Chondrocyte (in vitro differentiated cells): ENCODE data around the gene DNAJC13. TPM values are rescaled to one million over a fixed set of nuclear protein-coding genes. Genes with fewer than 3 reads are reported as not detected.

ENCODE experiments used
- DNase-seq: peaks from one replicate; pipeline ENCODE4 v3.0.0; 2021; ENCODE audit warnings: mixed read lengths, low spot score
- H3K27ac Mint-ChIP-seq: one replicate; pipeline ENCODE4 v1.8.0; 2021; ENCODE audit warnings: mild to moderate bottlenecking, moderate library complexity, mixed read lengths; ENCODE audit not compliant: unreplicated experiment
- H3K27me3 Mint-ChIP-seq: 2 replicates; pipeline ENCODE4 v1.8.0; 2021; ENCODE audit warnings: low read depth, mixed read lengths
- H3K36me3 Mint-ChIP-seq: 2 replicates; pipeline ENCODE4 v1.8.0; 2021; ENCODE audit warnings: low read depth, mixed read lengths
- H3K4me1 Mint-ChIP-seq: 2 replicates; pipeline ENCODE4 v1.8.0; 2021; ENCODE audit warnings: low read depth, mild to moderate bottlenecking, mixed read lengths
- H3K4me3 Mint-ChIP-seq: one replicate; pipeline ENCODE4 v1.8.0; 2021; ENCODE audit warnings: mild to moderate bottlenecking, moderate library complexity, mixed read lengths; ENCODE audit not compliant: unreplicated experiment
- H3K9me3 Mint-ChIP-seq: 2 replicates; pipeline ENCODE4 v1.8.0; 2021; ENCODE audit warnings: low read depth, mixed read lengths
- total RNA-seq: library from RNA; stranded (reverse); gene quantifications from 3 replicates; pipeline ENCODE4 v1.2.1, GENCODE V29; 2021
- TF ChIP-seq, protein P1 (sequence below): fragments of 200-600 bp; sonication (generic); IDR thresholded peaks from 2 replicates; pipeline ENCODE4 v1.5.0; 2021; ENCODE audit warnings: antibody characterized with exemption, mild to moderate bottlenecking, moderate library complexity

DNAJC13 gene
- total RNA-seq, 1 donor from 2014 or later = 49.1 TPM

DNA sequence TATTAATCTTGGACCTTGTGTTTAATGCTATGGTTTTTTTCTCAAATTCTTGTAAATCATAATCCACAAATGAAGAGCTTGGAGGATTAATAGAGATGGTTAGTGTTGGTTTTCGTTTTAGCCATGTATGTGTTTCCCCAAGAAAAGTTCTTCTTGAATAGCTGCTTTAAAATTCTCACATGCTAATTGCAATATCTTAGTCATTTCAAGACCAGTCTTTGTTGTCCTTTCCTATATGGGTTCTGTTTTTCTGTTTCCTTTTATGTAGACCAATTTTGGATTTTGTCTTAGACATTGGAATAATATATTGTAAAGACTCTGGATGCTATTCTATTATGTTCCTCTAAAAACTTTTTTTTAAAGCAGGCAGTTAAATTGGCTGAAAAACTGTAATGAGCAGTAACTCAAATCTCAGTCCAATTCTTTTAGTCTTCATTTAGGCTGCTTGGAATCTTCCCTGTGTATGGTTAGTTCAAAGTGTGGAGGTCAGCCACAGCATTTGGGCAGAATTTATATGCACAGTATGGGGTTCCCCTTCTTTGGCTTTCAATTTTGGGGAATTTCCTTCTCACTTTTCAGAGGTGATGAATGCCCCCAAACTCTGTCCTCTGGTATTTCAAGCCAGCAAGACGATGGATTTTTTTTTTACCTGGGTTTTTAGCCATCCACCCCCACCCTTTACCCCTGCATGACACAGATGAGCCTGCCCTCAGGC, 39.1 kb upstream of the DNAJC13 start:
- no peak for DNase-seq
- H3K9me3 Mint-ChIP-seq = peaks cover 3% of the 10 kb centered on the region
- peaks cover 8% of the 10 kb centered on the region for H3K4me1 Mint-ChIP-seq
- TF ChIP-seq, protein P1, sequence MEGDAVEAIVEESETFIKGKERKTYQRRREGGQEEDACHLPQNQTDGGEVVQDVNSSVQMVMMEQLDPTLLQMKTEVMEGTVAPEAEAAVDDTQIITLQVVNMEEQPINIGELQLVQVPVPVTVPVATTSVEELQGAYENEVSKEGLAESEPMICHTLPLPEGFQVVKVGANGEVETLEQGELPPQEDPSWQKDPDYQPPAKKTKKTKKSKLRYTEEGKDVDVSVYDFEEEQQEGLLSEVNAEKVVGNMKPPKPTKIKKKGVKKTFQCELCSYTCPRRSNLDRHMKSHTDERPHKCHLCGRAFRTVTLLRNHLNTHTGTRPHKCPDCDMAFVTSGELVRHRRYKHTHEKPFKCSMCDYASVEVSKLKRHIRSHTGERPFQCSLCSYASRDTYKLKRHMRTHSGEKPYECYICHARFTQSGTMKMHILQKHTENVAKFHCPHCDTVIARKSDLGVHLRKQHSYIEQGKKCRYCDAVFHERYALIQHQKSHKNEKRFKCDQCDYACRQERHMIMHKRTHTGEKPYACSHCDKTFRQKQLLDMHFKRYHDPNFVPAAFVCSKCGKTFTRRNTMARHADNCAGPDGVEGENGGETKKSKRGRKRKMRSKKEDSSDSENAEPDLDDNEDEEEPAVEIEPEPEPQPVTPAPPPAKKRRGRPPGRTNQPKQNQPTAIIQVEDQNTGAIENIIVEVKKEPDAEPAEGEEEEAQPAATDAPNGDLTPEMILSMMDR = no peak
- H3K27me3 Mint-ChIP-seq = peaks cover 24% of the 10 kb centered on the region
- no peak overlapping the region for H3K4me3 Mint-ChIP-seq
- H3K36me3 Mint-ChIP-seq = no peaks in the 10 kb centered on the region
- H3K27ac Mint-ChIP-seq = no peak overlapping the region

- TF ChIP-seq, protein P1 = no peak
- H3K27me3 Mint-ChIP-seq = peaks cover 24% of the 10 kb centered on the region
- H3K36me3 Mint-ChIP-seq = no peaks in the 10 kb centered on the region
- H3K4me3 Mint-ChIP-seq = no peak overlapping the region
- H3K4me1 Mint-ChIP-seq = peaks cover 8% of the 10 kb centered on the region
- peaks cover 3% of the 10 kb centered on the region for H3K9me3 Mint-ChIP-seq
- no peak overlapping the region for H3K27ac Mint-ChIP-seq
- DNase-seq = no peak
These were observed 38.5 kb upstream of the DNAJC13 start for GRCh38 chr3:132378846-132379245.

- Mint-ChIP-seq H3K27ac (no peak overlapping the region), H3K9me3 (no peaks in the 10 kb centered on the region), H3K4me3 (no peak overlapping the region), H3K4me1 (peaks cover 8% of the 10 kb centered on the region), H3K27me3 (peaks cover 24% of the 10 kb centered on the region), H3K36me3 (no peaks in the 10 kb centered on the region)
- TF ChIP-seq, protein P1 = no peak
- no peak for DNase-seq
These were observed 36.4 kb upstream of the DNAJC13 start for GRCh38 chr3:132380920-132381319.

DNA sequence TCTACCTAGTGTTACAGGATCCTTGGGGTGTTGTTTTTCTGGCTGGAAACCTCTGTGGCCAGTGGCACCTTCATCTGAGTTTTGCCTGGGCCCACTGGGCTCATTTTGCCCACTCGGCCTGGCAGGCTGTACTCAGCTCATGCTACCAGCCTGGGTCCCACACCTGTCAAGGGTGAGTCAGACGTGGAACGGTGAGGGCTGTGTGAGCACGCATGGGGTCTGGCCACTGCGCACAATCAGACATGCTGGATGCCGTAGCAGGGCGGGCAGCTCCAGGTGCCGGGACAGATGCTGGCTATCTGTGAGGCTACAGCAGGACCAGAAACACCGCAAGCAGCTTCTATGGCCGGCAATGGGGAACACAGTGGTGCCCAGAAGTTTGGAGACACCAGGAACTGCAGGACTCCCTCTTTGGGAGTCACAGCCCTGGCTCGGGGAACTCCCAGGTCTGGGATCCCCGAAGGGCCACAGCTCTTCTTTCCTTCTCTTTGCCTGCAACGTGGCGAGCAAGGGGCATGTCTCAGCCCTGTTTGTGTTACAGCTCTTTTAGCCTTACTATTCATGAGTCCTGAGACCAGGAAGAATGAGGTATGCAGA, 35.9 kb upstream of the DNAJC13 start:
- no peak for DNase-seq
- H3K27ac Mint-ChIP-seq = no peak overlapping the region
- peaks cover 8% of the 10 kb centered on the region for H3K4me1 Mint-ChIP-seq
- H3K36me3 Mint-ChIP-seq = no peaks in the 10 kb centered on the region
- no peak overlapping the region for H3K4me3 Mint-ChIP-seq
- H3K9me3 Mint-ChIP-seq = no peaks in the 10 kb centered on the region
- TF ChIP-seq, protein P1 = no peak
- H3K27me3 Mint-ChIP-seq = peaks cover 24% of the 10 kb centered on the region

DNA sequence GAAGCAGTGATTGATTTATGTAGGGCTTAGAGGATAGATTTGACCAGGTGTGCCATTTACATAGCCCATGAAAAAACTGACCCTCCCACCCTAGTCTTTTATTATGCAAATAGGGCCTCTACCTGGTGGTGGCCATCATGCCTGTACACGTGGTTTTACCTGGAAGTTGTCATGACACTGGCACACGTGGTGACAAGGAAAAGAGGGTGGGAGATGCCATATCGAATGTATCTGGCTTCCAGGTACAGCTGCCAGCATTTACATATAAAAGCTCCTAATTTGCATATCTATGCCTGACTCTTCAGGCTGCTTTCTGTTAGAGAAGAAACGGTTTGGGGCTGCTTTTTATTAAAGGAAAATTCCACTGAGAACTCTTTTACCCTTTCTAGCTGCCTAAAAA, 35.0 kb upstream of the DNAJC13 start:
- Mint-ChIP-seq H3K27me3 (peaks cover 27% of the 10 kb centered on the region), H3K36me3 (no peaks in the 10 kb centered on the region), H3K27ac (no peak overlapping the region), H3K4me1 (peaks cover 1% of the 10 kb centered on the region), H3K9me3 (no peaks in the 10 kb centered on the region), H3K4me3 (no peak overlapping the region)
- TF ChIP-seq, protein P1 = no peak
- no peak for DNase-seq
